Mammary epithelial cell (primary cell): ENCODE results near the gene GTF3C2.

Source experiments
- CTCF ChIP-seq, 2 donors: IDR thresholded peaks in 1 of 2; conservative IDR thresholded peaks in 1 of 2; 2 replicates each; pipeline ENCODE4 v1.5.1; 2011 to 2012; ENCODE audit warnings: inconsistent platforms in 2 of 2, low read length in 2 of 2, mild to moderate bottlenecking in 2 of 2, control low read depth in 1 of 2, low read depth in 1 of 2; ENCODE audit not compliant: insufficient read depth in 1 of 2; ENCODE audit errors: extremely low read depth in 1 of 2
- EZH2 ChIP-seq: IDR thresholded peaks from 2 replicates; pipeline ENCODE4 v1.6.1; 2012; ENCODE audit warnings: low read length, inconsistent platforms, borderline replicate concordance

GRCh38 chr2:27376151-27376865 is 19.7 kb upstream of the GTF3C2 start:
- no peak for TF ChIP-seq CTCF (conservative IDR thresholded peaks at IDR 0.05 in 1 of 2, IDR thresholded peaks at IDR 0.05 in 1 of 2; ENCODE audit: extremely low read depth in 1 of 2, insufficient read depth in 1 of 2, low read depth in 1 of 2, low read length in 2 of 2)
- TF ChIP-seq EZH2, result no peak
